A172 (cell line): Measurements from ENCODE around the gene PPM1H. TPM values are rescaled to one million over a fixed set of nuclear protein-coding genes. Genes with fewer than 3 reads are reported as not detected.
A peak's percentile ranks its signal among the peaks of the same experiment; 100 is the strongest.

Source experiments
- DNase-seq: peaks from one replicate; pipeline ENCODE4 v3.0.0-alpha.2; 2015; ENCODE audit warnings: low spot score
- total RNA-seq: library from RNA; depleted of rRNA; stranded (reverse); fragments of >200 nt; shearing (Covaris generic); gene quantifications from 2 replicates; pipeline ENCODE4 v1.2.3, GENCODE V29; 2014

The PPM1H gene
- total RNA-seq, 1 experiment from 2014 or later: 9.2 TPM

GRCh38 chr12:62799126-62799736, 135.7 kb downstream of the PPM1H start:
- peak; percentile 63 for DNase-seq

GRCh38 chr12:62794218-62794583, 140.7 kb downstream of the PPM1H start:
- no peak for DNase-seq

GRCh38 chr12:62793256-62794217, 141.4 kb downstream of the PPM1H start:
- DNase-seq: peak; percentile 80

- DNase-seq: no peak
Measured at GRCh38 chr12:62792236-62792870, 142.6 kb downstream of the PPM1H start.

- DNase-seq: no peak
Measured at GRCh38 chr12:62789851-62790250, 145.1 kb downstream of the PPM1H start.

GRCh38 chr12:62787611-62788010, 147.3 kb downstream of the PPM1H start:
- no peak for DNase-seq

DNA sequence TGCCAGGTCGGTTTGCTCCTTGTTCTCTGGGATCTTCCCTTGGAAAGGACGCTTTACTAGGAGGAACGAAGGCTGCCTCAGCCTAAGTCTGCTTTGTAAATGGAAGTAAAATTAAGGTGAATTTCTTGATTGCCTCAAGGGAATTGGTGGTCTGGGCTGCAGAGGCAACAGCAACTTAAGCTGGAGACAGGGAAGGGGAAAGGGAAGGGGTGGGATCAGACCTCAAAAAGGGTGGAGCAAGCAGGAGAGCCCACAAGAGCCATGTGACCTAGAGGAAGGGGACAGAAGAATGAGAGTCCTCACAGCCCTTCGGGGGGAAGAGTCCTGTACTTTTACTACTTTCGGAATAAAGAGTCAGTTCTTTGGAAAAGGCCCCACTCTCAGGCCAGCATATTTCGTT, 147.9 kb downstream of the PPM1H start:
- no peak for DNase-seq

- DNase-seq: peak; percentile 97
Measured at GRCh38 chr12:62785941-62786559, 148.9 kb downstream of the PPM1H start.

- DNase-seq: no peak
Measured at GRCh38 chr12:62784576-62784975, 150.4 kb downstream of the PPM1H start.

GRCh38 chr12:62783881-62784280, 151.1 kb downstream of the PPM1H start:
- no peak for DNase-seq

DNA sequence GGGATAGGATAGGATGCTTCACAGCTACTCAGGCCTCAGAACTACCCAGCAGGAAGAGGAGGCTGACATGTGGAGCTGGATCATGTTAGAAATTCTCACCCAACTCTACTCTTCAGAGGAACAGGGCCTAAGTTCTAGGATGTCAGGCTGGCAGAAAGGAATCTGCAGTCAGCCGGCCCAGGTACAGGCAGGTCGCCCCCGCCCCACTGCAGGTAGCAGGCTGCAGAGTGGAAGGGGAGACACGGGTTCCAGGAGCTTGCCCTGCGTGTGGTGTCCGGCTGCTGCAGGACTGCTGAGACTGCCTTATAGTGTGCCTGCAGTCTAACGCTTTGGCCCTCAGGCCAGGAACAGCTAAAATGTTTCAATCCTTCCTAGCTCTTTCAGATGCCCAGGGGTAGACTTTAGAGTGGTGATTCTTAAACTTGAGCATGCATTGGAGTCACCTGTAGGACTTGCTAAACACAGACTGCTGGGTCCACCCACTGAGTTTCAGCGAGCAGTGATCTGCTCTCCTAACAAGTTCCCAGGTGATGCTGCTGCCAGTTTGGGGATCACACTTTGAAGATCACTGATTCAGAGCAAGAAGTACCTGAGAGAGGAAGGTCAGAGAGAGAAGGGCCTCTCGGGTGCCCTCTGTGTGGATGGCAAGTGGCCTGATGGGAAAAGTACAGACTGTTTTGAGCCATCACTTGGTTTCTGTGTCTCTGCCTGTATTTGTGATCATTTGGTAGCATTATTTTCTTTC, 153.6 kb downstream of the PPM1H start:
- DNase-seq: no peak

DNA sequence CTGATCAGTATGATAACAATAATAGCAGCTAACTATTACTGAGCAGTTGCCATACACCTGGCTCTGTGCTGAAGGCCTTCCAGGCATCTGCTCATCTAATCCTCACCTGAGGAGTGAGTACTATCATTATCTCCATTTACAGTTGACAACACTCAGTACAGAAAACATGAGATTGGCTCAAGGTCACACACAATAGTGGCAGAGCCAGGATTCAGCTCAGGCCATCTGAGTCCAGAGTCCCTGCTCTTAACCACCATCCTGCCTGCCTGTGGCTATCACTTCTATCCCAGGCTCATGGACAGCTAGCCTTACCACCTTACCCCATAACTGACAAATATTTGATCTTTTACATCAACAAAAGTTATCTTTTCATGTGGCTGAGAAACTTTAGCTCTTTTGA, 155.5 kb downstream of the PPM1H start:
- DNase-seq: no peak

DNA sequence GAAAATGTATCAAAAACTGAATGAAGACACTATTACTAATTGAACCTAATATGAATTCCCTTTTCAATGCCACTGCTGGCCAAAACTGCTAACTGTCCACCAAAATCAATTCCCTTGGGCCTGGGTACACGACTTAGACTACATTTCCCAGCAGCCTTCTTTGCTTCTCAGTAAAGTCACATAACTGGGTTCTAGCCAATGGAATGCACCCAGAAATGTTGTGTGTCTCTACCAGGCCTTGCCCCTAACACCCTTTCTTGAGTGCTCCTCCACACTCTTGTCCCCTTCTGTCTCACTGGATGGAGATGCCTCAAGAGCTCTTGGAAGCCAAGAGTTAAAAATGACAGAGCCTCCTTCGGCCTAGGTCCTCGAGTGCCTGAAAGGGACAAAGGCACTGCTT, 156.8 kb downstream of the PPM1H start:
- DNase-seq: no peak

GRCh38 chr12:62776997-62777396, 158.0 kb downstream of the PPM1H start:
- no peak for DNase-seq

- DNase-seq: no peak
Measured at GRCh38 chr12:62776575-62776974, 158.4 kb downstream of the PPM1H start.

- DNase-seq: no peak
Measured at GRCh38 chr12:62774794-62775193, 160.2 kb downstream of the PPM1H start.

GRCh38 chr12:62772416-62772955, 162.5 kb downstream of the PPM1H start:
- DNase-seq: peak; percentile 93

GRCh38 chr12:62771828-62772227, 163.1 kb downstream of the PPM1H start:
- DNase-seq: no peak

DNA sequence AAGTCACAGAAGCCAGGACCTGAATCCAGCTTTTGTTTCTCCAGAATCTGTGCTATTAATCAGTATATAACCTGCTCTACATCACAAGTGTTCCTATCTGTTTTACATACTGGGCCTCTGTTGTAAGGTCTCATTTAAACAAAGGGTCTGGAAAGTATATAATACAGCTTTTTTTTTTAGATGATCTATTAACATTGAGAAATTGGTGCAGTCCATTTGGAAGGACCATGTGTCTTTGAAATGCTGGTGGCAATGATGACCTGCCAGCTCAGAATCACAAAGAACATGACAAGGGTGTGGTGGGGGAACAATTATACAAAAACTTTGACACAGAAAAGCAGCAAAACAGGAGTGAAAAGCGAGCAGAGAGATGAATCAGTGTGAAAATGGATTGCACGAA, 164.6 kb downstream of the PPM1H start:
- no peak for DNase-seq

DNA sequence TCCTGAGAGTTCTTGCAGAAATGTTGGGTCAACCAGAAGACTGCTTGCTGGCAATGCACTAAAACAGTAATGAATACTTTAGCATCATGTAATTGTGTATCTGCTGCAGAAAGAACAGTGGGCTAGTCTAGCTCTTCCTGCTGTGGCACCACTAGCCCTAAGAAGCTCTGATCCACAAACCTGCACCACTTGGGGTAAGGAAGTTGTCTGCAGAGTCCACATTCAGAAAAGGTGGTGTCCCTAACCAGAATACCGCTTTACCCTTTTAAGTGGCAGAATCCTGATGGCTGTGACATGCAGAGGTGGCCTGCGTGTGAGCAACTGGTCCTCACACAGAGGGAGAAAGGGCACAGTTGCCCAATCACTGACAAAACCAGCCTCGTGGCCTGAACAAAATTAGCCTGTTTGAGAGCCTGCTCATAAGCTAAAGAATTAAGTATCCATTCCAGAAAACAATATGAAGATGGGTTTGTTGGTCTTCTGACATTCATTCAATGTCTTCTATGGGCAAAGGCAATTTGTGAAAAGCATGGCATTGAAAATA, 165.8 kb downstream of the PPM1H start:
- no peak for DNase-seq

DNA sequence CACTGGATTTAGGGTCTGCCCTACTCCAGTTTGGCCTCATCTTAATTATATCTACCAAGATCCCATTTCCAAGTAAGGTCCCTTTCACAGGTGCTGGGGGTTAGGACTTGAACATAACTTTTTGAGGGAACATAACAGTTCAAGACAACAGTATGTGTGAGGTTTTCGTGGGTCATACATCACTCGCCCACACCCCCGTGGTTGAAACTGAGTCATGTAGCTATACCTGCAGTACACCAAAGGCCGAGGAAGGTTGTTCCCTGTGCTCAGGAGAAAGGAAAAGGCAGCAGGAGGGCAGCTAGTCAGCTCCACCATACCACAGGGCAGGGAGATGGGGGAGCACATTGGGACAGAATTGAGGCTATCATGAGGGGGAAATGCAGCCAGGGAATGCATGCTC, 167.0 kb downstream of the PPM1H start:
- no peak for DNase-seq
